Neural progenitor cell (in vitro differentiated cells): Measurements from ENCODE around the gene NEDD4. TPM values are rescaled to one million over a fixed set of nuclear protein-coding genes. Genes with fewer than 3 reads are reported as not detected.

ENCODE experiments used
- DNase-seq: peaks from one replicate; pipeline ENCODE4 v3.0.0-alpha.2; 2016; ENCODE audit warnings: low spot score
- H2AFZ ChIP-seq: fragments of 200-600 bp; sonication (generic); replicated peaks from 2 replicates; pipeline ENCODE4 v1.6.1; 2016; ENCODE audit warnings: antibody characterized with exemption
- H3F3A ChIP-seq: fragments of 200-600 bp; sonication (generic); 2 replicates; pipeline ENCODE4 v1.6.1; 2016; ENCODE audit warnings: antibody characterized with exemption, low read depth
- H3K27ac ChIP-seq: fragments of 200-600 bp; sonication (generic); 2 replicates; pipeline ENCODE4 v1.5.1; 2016; ENCODE audit warnings: mild to moderate bottlenecking
- H3K27me3 ChIP-seq: fragments of 200-600 bp; sonication (generic); 2 replicates; pipeline ENCODE4 v1.6.1; 2016; ENCODE audit warnings: mild to moderate bottlenecking, moderate library complexity
- H3K36me3 ChIP-seq: fragments of 200-600 bp; sonication (generic); 2 replicates; pipeline ENCODE4 v1.5.1; 2016
- H3K4me1 ChIP-seq: fragments of 200-600 bp; sonication (generic); 2 replicates; pipeline ENCODE4 v1.6.1; 2016; ENCODE audit warnings: mixed run types
- H3K4me2 ChIP-seq: fragments of 200-600 bp; sonication (generic); 2 replicates; pipeline ENCODE4 v1.6.1; 2016
- H3K4me3 ChIP-seq: fragments of 200-600 bp; sonication (generic); 2 replicates; pipeline ENCODE4 v1.5.1; 2016
- H3K79me2 ChIP-seq: fragments of 200-600 bp; sonication (generic); 2 replicates; pipeline ENCODE4 v1.6.1; 2016; ENCODE audit warnings: low read depth
- H3K9ac ChIP-seq: fragments of 200-600 bp; sonication (generic); 2 replicates; pipeline ENCODE4 v1.6.1; 2016
- H3K9me3 ChIP-seq: fragments of 200-600 bp; sonication (generic); 2 replicates; pipeline ENCODE4 v1.5.1; 2016; ENCODE audit warnings: low read depth
- H4K20me1 ChIP-seq: fragments of 200-600 bp; sonication (generic); 2 replicates; pipeline ENCODE4 v1.6.1; 2016; ENCODE audit warnings: low read depth
- H3K27ac Mint-ChIP-seq: 3 replicates; pipeline ENCODE4 v1.8.0; 2021; ENCODE audit warnings: mixed read lengths
- H3K27me3 Mint-ChIP-seq: 2 replicates; pipeline ENCODE4 v1.8.0; 2022; ENCODE audit warnings: low read depth, mild to moderate bottlenecking, inconsistent platforms, moderate library complexity, mixed read lengths; ENCODE audit not compliant: insufficient read depth
- H3K36me3 Mint-ChIP-seq: 3 replicates; pipeline ENCODE4 v1.8.0; 2021; ENCODE audit warnings: mixed read lengths
- H3K4me1 Mint-ChIP-seq: 3 replicates; pipeline ENCODE4 v1.8.0; 2021; ENCODE audit warnings: mixed read lengths
- H3K4me3 Mint-ChIP-seq: 3 replicates; pipeline ENCODE4 v1.8.0; 2021; ENCODE audit warnings: mild to moderate bottlenecking, moderate library complexity, mixed read lengths
- H3K9me3 Mint-ChIP-seq: 3 replicates; pipeline ENCODE4 v1.8.0; 2020; ENCODE audit warnings: mixed read lengths
- EZH2 ChIP-seq: fragments of 200-600 bp; sonication (generic); IDR thresholded peaks from 2 replicates; pipeline ENCODE4 v1.6.1; 2017; ENCODE audit warnings: antibody characterized with exemption, mild to moderate bottlenecking, moderate library complexity
- EZH2phosphoT487 ChIP-seq: fragments of 200-600 bp; sonication (generic); IDR thresholded peaks from 2 replicates; pipeline ENCODE4 v1.6.1; 2017; ENCODE audit warnings: antibody characterized with exemption
- total RNA-seq: library from RNA; depleted of rRNA; stranded (reverse); fragments of >200 nt; gene quantifications from 2 replicates; pipeline ENCODE4 v1.2.3, GENCODE V29; 2015; ENCODE audit warnings: low replicate concordance
- TF ChIP-seq, protein P1 (sequence below): fragments of 200-600 bp; sonication (generic); IDR thresholded peaks from 2 replicates; pipeline ENCODE4 v1.5.1; 2017; ENCODE audit warnings: antibody characterized with exemption, mild to moderate bottlenecking

Gene NEDD4
- total RNA-seq, 1 donor from 2014 or later: 36.7 TPM

DNA sequence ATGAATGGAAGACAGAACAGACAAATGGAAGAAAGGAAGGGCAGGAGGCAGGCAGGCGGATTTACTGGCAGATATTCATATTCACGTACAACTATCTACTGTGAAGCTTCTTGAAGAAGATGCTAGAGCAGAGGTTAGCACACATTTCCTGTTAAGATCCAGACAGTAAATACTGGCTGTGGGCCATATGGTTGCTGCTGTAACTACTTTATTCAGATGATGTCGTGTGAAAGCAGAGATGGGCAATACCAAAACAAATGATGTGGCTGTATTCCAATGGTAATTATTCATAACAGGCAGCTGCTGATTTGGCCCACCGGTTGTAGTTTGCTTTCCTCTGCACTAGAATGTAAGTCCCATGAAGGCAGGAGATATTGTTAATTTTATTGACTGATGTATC is 134.8 kb downstream of the NEDD4 start:
- Histone ChIP-seq H3K79me2 (no peaks in the 10 kb centered on the region), H3K4me2 (no peak overlapping the region), H3K36me3 (no peaks in the 10 kb centered on the region), H3K9ac (no peak overlapping the region), H3K4me3 (no peak overlapping the region), H3K4me1 (no peaks in the 10 kb centered on the region), H3K27me3 (no peaks in the 10 kb centered on the region), H4K20me1 (no peaks in the 10 kb centered on the region), H3K27ac (no peak overlapping the region), H3K9me3 (no peaks in the 10 kb centered on the region), H3F3A (no peaks in the 10 kb centered on the region), H2AFZ (no peak overlapping the region)
- H3K27ac Mint-ChIP-seq: no peak overlapping the region
- TF ChIP-seq EZH2: no peak
- TF ChIP-seq, protein P1, sequence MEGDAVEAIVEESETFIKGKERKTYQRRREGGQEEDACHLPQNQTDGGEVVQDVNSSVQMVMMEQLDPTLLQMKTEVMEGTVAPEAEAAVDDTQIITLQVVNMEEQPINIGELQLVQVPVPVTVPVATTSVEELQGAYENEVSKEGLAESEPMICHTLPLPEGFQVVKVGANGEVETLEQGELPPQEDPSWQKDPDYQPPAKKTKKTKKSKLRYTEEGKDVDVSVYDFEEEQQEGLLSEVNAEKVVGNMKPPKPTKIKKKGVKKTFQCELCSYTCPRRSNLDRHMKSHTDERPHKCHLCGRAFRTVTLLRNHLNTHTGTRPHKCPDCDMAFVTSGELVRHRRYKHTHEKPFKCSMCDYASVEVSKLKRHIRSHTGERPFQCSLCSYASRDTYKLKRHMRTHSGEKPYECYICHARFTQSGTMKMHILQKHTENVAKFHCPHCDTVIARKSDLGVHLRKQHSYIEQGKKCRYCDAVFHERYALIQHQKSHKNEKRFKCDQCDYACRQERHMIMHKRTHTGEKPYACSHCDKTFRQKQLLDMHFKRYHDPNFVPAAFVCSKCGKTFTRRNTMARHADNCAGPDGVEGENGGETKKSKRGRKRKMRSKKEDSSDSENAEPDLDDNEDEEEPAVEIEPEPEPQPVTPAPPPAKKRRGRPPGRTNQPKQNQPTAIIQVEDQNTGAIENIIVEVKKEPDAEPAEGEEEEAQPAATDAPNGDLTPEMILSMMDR: no peak
- TF ChIP-seq EZH2phosphoT487: no peak
- DNase-seq: no peak
- no peaks in the 10 kb centered on the region for H3K27me3 Mint-ChIP-seq
- no peaks in the 10 kb centered on the region for H3K9me3 Mint-ChIP-seq
- H3K36me3 Mint-ChIP-seq: peaks cover 3% of the 10 kb centered on the region
- no peak overlapping the region for H3K4me3 Mint-ChIP-seq
- no peaks in the 10 kb centered on the region for H3K4me1 Mint-ChIP-seq

DNA sequence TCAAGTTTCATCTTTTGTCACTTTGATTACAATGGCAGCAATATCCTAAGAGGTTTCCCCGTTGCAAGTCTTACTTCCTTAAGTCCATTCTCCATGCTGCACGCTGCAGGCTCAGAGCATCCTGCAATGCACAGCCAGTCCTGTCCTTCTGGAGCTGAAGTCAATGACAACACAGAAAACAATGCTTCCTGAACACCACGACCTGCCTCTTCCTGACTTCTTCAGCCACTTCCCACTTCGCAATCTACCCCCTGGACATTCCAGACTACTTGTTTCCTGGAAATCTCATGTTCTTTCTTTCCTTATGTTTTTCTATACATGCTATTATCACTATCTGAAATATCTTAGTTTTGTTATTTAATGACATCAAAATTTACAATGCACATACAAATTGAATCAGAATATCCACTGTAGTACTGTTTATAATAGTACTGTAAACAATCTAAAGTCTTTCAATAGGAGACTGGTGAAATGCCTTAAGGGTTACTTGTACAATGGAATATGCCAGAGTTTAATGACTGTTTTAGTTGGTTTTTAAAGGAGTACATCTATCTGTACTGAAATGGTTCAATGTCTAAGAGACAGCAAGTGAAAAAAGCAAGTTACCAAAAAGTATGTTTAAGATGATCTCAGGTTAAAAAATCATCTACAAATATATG is 136.8 kb downstream of the NEDD4 start:
- Histone ChIP-seq H3K36me3 (no peaks in the 10 kb centered on the region), H3K9me3 (no peaks in the 10 kb centered on the region), H2AFZ (no peak overlapping the region), H3K9ac (no peak overlapping the region), H3K27ac (no peak overlapping the region), H3F3A (no peaks in the 10 kb centered on the region), H3K4me1 (no peaks in the 10 kb centered on the region), H3K4me2 (no peak overlapping the region), H3K4me3 (no peak overlapping the region), H4K20me1 (no peaks in the 10 kb centered on the region), H3K79me2 (no peaks in the 10 kb centered on the region), H3K27me3 (no peaks in the 10 kb centered on the region)
- no peak for TF ChIP-seq EZH2phosphoT487
- TF ChIP-seq, protein P1: no peak
- no peak for TF ChIP-seq EZH2
- Mint-ChIP-seq H3K4me1 (no peaks in the 10 kb centered on the region), H3K36me3 (peaks cover 6% of the 10 kb centered on the region), H3K9me3 (no peaks in the 10 kb centered on the region), H3K27ac (no peak overlapping the region), H3K27me3 (no peaks in the 10 kb centered on the region), H3K4me3 (no peak overlapping the region)
- DNase-seq: no peak

DNA sequence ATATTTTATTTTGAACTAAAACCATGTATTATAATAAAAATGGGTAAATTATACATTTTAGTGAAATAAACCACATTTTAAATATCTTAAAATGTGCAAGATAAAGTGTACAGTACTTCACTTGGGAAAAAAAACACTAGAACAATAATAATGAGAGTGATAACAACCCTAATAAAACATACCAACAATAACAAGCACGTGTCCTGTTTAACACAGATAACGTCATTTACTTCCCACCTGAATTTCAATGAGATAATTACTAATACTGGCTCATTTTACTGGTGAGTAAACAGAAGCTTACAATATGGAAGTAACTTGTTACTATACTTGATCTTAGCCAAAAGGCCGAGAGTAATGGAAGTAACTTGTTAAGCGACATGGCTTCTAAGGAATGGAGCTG is 140.3 kb downstream of the NEDD4 start:
- Histone ChIP-seq H3K4me1 (no peaks in the 10 kb centered on the region), H4K20me1 (no peaks in the 10 kb centered on the region), H3K36me3 (no peaks in the 10 kb centered on the region), H3K27ac (no peak overlapping the region), H3F3A (no peaks in the 10 kb centered on the region), H3K79me2 (no peaks in the 10 kb centered on the region), H2AFZ (no peak overlapping the region), H3K4me2 (no peak overlapping the region), H3K9ac (no peak overlapping the region), H3K4me3 (no peak overlapping the region), H3K27me3 (no peaks in the 10 kb centered on the region), H3K9me3 (no peaks in the 10 kb centered on the region)
- DNase-seq: no peak
- Mint-ChIP-seq H3K36me3 (peaks cover 3% of the 10 kb centered on the region), H3K4me3 (no peak overlapping the region), H3K9me3 (no peaks in the 10 kb centered on the region), H3K27me3 (no peaks in the 10 kb centered on the region), H3K27ac (no peak overlapping the region), H3K4me1 (no peaks in the 10 kb centered on the region)
- TF ChIP-seq EZH2phosphoT487: no peak
- TF ChIP-seq EZH2: no peak
- TF ChIP-seq, protein P1: no peak
